Fibroblast of skin of left quadriceps (primary cell): Measurements from ENCODE around the gene ELAC2.
A peak's percentile ranks its signal among the peaks of the same experiment; 100 is the strongest.
"Not testable (repeated sequence)": the region's sequence is repeated elsewhere in the genome, so short reads cannot be mapped to it uniquely, and the experiment has no call there.

Experiments used
- DNase-seq, 2 experiments: peaks; one replicate each; pipeline ENCODE4 v3.0.0-alpha.2; 2013; ENCODE audit warnings: low read depth in 2 of 2

ELAC2 gene

DNA sequence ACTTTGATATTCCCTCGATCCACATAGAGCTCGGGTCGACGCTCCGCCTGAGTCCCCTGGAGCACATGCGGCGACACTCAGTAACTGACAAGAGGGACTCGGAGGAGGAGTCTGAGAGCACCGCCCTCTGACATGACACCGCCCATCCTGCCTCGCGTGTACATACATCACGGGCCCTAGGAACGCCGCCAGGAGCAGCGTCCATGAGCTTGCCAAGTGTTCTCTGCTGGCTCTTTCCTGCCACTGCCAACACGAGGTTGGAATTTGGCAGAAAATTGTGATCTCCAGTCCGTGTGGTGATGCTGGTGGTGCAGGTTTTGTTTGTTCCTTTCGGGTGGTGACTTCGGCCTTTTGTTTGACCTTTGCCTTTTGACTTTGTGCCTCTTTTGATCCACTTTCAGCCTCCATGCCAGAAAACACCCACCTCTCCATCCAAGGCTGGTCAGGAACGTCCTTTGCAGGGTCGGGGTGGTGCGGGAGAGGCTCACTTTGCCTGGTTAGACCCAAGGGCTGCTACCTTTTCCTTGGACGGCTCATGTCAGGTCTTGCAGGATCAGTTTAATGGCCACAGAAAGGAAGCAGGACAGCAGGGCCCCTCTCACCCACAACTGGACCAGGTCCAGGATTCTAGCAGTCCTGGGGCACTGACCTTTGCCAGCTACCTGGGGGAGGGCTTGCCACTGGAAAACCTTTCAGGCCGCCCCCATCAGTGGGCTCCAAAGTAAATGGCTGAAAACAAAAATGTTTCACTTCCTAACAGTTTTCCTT lies 27.6 kb downstream of the ELAC2 start:
- no peak for DNase-seq

DNA sequence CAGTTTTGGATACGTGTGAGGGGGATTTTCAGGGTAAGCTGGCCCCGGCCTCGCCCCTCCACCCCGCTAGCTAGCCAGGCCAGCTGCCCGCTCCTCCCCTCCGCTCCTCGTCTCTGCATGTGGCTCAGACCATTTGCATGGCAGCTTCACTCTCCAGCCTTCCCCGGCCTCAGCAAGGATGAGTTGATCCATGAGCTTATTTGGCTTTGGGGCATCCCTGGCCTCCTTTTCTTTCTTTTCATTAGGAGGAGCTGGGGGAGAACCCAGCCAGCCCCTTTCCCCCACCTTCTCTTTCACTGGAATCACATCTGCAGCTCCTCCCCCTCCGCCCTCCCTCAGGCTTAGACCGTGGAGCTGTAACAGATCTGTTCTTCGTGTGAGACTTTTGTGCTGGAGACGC lies 30.7 kb downstream of the ELAC2 start:
- no peak for DNase-seq

DNA sequence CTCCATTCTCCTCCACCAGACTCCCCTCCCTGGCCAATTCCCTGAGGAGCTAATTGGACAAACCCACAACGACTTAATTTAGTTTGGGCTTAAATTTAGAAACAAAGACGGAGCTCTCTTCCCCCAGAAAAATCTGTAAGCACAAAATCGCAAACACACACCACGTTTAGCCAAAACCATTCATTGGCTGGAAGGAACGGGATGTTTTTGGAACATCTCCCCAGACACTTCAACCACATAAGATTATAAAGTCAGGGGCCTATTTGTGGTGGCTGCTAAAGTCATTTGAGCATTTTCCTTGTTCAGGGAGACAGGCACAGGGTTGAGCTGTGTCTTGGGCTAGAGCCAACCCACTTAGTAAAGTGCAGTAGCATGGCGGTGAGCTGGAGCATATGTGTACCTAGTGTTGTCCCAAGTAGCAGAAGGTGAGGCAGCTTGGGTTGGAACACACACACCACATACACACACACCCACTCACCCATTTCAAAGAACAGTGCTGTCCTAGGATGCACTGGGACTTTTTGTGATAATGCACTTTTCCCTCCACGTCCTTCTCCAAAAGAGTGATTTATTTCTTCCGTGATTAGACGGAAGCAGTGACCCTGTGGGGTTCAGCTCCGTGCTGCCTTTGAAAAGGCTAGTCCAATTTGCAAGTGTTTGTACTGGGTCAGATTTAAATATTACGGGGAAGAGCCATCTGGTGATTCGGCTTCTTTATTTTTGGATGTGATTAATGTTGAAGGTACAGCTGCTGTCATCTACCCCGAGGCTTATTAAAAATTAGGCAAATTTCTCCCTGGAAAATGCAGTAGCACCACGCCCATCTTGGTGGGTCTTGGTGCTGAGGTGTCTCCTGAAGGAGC lies 32.2 kb downstream of the ELAC2 start:
- peak; percentile 11 for DNase-seq

DNA sequence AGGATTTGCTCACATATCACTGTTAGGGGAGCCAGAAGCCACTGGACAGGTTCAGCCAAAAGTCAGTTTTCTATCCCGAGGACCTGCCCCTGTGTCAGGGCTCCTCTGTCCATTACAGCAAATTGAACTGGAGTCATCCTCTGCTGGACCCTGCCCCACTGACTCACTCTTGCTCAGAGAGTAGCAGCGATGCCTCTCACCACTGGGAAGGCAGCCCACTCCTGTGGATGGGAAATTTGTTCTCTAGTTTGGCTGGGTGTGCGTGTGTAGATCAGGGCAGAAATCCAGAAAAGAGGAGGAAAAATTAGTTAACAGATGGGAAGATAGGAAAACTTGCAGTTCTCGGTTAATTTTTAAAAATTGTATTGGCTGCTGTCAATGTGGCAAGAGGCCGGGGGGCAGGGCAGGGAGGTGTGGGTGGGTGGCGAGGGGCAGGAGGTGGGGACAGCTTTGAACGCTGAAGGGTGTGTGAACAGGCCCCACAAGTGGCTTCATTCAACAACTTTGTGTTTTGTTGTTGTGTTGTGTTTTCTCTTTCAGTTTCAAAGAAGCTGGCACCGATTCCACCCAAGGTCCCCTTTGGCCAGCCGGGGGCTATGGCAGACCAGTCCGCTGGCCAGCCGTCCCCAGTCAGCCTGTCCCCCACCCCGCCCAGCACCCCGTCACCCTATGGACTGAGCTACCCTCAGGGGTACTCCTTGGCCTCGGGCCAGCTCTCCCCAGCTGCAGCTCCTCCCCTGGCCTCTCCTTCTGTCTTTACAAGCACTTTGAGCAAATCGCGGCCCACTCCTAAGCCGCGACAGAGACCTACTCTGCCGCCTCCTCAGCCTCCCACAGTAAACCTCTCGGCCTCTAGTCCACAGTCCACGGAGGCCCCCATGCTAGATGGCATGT lies 33.6 kb downstream of the ELAC2 start:
- peak; percentile 60 to 68 for DNase-seq

DNA sequence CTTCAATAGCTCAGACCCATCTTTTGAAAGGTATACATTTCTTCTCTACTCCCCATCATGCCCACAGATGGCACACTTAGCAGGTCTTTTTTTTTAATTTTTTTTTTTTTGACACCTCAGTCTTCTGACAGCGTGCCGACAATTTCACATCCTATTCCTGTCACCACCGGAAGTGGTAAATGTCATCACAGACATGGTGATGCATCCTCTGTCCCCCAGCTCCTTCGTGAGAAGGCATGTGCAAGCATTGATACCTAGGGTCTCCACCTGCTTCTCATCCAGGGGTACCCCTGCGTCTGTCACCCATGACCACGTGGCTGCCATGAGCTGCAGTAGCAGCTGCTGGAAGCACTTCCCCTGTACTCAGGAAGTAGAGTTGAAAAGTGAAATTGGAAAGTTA lies 35.6 kb downstream of the ELAC2 start:
- DNase-seq = no peak

DNA sequence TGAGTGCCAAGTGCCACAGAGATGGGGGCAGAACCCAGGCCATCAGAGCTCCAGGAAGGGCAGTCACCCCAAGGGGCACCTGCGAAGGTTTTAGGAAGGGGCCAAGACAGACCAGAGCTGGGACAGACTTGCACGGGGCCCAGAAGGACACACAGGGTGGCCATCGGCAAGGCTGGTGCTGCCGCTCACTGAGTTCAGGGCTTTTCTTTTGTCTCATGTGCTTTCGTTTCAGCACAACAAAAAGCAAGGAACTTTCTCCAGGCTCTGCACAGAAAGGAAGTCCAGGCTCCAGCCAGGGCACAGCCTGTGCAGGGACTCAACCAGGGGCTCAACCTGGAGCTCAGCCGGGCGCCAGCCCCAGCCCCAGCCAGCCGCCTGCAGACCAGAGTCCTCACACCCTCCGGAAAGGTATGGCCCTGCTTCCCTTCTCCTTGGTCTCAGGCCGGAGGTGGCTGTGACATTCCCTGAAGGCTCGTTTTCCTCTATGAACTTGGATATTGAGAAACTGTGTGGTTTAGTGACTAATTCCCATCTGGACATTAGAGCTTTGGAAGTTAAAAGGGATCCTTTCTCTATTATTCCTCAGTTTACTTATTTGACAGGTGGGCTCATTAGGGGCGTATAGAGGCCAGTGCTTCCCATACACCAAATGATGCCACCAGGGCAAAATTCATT lies 37.9 kb downstream of the ELAC2 start:
- no peak for DNase-seq

DNA sequence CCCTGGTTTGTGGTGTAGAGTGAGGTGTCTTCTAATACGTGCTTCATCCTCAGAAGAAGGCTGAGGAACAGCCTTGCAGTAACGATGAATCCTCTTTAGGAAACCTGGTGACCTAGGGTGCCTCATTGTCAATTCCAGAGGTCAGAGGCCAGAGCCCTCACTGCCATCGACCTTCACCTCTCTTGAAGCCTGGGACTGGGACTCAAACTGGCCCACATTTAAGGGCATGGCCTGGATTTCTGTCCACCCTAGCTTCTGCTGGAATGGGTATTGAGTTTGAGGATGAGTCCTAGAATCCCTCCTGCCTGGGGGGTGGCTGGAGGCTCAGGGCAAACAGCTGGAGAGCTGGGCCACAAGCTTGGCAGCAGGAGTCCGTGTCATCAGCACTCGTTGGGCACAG lies 38.6 kb downstream of the ELAC2 start:
- no peak for DNase-seq

DNA sequence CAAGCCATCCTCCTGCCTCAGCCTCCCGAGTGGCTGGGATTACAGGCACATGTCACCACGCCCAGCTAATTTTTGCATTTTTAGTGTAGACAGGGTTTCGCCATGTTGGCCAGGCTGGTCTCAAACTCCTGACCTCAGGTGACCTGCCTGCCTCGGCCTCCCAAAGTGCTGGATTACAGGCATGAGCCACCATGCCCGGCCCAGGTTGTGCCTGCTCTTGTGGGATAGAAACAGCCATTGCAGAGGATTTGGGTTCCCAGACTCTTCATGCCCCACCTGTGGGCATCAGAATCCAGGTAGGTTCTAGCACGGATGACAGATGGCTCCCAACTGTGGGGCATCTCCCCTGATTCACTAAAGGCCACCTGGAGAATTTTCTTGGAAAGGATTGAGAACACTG lies 39.0 kb downstream of the ELAC2 start:
- DNase-seq = not testable (repeated sequence)

DNA sequence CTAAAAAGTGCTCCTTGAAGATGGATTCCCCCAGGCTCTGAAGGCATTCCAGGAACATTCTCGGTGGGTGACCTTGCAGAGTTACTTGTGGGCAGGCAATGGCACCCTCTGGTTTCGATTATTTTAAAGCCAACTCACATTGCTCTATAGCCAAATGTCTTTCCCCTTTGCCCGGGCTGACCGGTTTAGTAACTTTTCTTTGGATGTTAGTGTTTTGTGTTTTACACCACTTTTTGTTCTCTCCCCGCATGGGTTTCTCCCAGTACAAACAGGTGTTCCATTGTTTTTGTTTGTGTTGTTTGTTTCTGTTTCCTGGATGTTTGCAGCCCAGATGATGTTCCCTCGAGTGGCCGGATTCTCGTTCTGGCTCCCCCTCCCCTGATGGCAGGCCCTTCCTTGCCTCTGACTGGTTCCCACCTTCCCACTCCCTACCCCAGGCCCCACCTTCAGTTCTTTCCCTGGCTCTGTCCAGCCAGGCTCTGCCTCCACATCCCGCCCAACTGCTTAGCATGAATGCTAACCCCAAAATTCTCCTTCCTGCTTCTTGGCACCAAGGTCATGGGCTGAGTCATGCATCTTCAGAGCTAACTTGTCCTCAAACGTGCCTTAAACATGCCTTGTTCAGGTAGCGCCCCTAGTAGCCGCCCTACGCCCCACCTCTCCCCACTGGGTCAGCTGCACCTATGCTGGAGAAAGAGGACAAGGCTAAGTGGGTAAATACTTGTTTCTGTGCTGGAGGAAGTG lies 40.6 kb downstream of the ELAC2 start:
- no peak for DNase-seq

DNA sequence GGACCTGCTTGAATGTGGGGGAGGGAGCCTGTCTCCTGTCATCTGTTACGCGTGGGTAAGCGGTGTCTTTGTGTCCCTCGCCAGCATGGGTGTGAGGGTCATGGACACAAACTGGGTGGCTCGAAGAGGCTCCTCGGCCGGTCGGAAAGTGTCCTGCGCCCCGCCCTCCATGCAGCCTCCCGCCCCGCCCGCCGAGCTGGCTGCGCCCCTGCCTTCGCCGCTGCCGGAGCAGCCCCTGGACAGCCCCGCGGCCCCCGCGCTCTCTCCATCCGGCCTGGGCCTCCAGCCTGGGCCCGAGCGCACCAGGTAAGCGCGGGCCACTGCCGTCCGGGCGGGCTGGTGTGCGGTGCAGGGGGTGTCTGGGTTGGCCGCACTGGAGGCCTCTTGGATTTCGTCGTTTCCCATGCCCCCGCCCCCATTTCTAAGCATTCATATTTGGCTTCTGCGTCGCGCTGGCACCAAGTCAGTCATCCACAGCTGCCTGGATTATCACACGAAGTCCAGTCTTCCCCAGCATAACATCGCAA lies 43.8 kb downstream of the ELAC2 start:
- DNase-seq = no peak

DNA sequence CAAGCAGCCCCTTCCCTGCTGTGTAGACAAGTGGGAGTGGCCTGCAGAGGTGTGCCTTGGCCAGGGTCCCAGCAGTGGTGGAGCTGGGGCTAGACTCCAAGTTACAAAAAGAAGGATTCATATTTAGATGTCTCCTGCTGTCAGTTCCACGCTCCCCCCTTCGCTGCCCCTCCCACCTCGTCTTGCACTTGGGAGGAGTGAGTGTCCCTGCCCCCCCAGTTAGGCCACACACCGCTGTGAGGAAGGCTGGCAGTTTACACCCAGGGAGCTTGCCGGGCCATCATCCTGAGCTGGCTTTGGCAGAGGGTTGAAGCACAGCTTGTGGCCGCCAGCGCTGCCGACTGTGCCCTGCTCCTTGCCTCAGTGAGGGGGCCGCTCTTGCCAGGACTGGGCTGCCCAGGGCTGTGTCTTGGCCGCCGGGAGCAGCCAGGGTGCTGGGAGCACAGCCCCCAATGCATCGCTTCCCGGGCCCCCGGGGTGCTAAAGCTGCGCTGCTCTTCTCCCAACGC lies 44.3 kb downstream of the ELAC2 start:
- no peak for DNase-seq

DNA sequence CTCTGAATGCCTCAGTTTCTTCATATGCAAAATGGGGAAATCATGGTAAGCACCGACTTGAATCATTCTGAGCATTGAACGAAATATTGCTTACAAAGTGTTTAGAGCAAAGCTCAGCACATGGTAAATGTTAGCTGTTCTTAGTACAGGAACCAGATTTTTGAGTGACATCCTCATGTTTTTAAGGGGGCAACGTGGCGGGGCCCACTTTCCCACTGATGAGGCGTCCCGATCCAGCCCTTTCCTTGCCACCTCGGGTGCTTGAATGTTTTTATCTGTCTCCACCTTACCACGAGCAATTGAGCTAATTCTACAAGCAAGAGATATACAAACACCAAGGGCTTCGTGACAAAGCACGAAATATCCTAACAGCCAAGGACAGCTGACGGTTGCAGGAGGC lies 49.9 kb downstream of the ELAC2 start:
- DNase-seq = no peak

DNA sequence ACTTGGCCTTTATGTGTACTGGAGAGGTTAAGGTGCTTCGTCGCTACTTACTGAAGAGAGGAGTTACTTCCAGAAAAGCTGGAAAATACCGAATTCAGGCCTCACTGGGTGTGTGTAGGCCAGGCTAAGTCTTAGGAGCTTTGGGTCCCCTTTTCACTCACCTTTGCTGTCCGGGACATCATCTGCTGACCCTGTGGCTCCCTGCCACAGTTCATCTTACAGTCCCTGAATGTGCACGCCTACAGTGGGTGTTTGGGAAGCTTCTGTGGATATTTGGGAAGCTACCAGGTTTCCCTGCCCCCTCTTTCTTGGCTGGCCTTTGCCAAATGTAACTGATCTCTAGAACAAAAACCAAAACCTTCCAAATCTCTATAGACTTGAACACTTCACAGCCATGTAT lies 51.4 kb downstream of the ELAC2 start:
- no peak for DNase-seq

DNA sequence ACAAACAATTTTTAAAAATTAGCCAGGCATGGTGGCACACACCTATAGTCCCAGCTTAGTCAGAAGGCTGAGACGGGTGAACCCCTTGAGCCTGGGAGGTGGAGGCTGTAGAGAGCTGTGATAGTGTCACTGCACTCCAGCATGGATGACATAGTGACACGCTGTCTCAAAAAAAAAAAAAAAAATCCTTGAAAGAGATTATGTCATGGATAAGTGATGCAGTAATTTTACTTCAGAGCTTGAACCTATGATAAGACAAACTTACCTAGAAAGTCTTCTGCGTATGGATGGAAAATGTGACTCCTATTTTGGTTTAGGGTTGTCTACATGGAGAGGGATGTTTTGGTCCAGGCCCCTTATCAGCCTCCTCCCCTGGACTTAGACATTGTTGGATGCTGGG lies 51.8 kb downstream of the ELAC2 start:
- DNase-seq = no peak

DNA sequence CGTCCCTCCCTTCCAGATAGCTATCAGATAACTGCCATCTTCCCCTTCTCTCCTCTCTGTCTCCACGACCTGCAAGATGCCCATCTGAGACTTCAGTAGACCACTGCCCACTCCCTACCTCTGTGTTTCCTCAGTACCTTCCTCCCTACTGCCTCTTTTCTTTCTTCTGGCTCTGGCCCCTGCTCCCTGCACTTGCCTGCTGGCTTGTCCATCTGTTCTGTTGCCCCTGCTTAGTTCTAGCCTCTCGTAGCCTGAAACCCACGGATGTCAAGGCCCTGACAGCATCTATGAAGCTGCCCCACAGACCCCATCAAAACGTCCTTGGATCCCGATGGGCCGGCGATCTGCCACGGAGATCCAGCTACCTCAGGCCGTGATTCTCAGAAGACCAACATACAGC lies 53.0 kb downstream of the ELAC2 start:
- no peak for DNase-seq

DNA sequence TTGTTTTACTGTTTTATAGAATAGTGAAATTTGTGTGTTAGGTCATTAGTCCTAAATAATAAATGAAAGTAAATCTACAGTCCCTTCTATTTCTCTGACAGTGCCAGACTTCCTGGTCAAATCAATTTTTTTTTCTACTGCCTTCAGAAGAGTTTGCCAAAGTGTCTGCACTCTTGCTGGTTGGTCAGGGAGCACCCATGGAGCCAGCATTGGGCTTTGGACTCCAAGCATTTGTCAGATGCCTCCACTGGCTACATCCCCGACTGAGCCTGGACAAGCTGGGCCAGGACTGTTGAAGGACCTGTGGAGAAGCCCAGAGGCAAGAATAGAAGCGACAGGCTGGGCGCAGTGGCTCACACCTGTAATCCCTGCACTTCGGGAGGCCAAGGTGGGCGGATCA lies 53.7 kb downstream of the ELAC2 start:
- no peak for DNase-seq

DNA sequence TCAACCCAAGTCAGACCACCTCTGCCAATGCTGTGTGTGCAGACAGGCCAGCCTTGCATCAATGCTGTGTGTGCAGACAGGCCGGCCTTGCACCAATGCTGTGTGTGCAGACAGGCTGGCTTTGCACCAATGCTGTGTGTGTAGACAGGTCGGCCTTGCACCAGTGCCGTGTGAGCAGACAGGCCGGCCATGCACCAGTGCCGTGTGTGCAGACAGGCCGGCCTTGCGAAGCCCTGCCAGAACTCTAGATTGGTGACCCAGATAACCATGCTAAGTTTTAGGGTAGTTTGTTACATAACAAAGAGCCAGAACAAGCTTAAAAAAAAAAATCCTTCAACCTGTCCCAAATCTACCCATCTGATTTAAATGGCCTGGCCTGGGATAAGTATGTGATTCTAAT lies 54.3 kb downstream of the ELAC2 start:
- no peak for DNase-seq

DNA sequence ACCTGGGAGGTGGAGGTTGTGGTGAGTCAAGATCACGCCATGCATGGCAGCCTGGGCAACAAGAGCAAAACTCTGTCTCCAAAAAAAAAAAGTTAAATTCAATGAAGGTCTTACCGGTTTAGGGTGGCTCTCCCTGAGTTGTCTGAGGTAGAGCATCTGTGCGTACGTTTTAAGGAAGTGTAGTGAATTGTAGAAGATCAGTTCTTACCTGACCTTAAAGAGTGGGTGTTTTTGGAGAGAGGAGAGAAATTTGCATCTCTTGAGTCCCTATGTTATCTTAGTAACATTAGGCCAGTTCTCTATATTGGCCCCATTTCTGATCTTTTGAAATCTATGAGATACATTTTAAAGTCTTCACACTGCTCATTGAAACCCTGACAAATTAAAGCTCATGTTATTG lies 56.2 kb downstream of the ELAC2 start:
- DNase-seq = no peak

DNA sequence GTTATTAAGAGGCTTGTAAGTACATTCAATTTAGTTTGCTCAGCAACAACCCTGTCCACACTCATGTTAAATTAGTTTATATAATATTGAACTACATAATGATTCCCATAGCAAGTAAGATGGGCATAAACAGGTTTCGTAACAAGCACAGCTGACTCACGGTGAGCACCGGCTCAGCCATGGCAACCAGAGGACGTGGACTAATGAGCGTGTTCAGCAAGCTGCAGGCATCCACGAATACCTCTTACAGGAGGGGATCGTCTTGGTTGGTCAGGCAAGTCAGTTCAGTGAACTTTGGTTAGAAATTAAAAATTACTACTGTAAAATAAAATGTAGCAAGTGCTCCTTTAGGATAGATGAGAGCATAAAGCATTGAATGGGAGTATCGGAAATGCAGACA lies 58.4 kb downstream of the ELAC2 start:
- peak; percentile 14 to 22 for DNase-seq

DNA sequence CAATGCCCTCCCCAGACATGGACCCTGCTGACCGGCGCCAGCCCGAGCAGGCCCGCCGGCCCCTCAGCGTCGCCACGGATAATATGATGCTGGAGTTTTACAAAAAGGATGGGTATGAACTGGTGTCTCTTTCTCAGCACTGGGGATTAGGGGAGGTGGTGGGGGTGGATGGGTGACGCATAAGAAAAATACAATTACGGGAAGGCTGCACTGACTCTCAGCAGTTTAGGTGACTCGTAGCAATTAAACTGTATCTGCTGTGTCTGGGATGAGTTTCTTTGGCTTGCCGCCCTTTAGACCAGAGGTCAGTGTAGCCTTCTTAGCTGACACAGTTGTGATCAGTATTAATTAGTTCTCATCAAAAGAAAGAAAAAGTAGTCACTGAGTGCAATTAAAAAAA lies 59.0 kb downstream of the ELAC2 start:
- DNase-seq = peak; percentile 22 to 28
